Esophagus muscularis mucosa (tissue), 4 donors: ENCODE data around the gene PIK3R2.

Experiments
- CTCF ChIP-seq, 3 experiments: fragments of 200-600 bp in 2 of 3; fragments of 450-650 bp in 1 of 3; sonication (generic) in 2 of 3; IDR thresholded peaks; one replicate each; pipeline ENCODE4 v1.5.1; 2017 to 2019; ENCODE audit warnings: antibody characterized with exemption in 3 of 3, mild to moderate bottlenecking in 2 of 3, moderate library complexity in 1 of 3
- EP300 ChIP-seq: sonication (generic); formaldehyde crosslinking; IDR thresholded peaks from one replicate; pipeline ENCODE4 v1.6.1; 2017; ENCODE audit warnings: antibody characterized with exemption
- POLR2A ChIP-seq: fragments of 450-650 bp; IDR thresholded peaks from one replicate; pipeline ENCODE4 v1.6.1; 2017; ENCODE audit warnings: antibody characterized with exemption, moderate library complexity, mild to moderate bottlenecking, low read depth

- TF ChIP-seq CTCF (IDR thresholded peaks at IDR 0.05) (no peak), POLR2A (no peak), EP300 (no peak)
Measured at GRCh38 chr19:18120127-18120526, 32.8 kb upstream of the PIK3R2 start.
